GM19099 (cell line): ENCODE measurements around the gene ZNF423.

Experiments used
- POLR2A ChIP-seq: IDR thresholded peaks from 3 replicates; pipeline ENCODE4 v1.6.1; 2011; ENCODE audit warnings: low read depth; ENCODE audit not compliant: insufficient read length; ENCODE audit errors: extremely low read depth

Gene ZNF423

GRCh38 chr16:49641250-49641649, 214.7 kb downstream of the ZNF423 start:
- no peak for TF ChIP-seq POLR2A

- TF ChIP-seq POLR2A: no peak
Measured at GRCh38 chr16:49640581-49640980, 215.3 kb downstream of the ZNF423 start.

GRCh38 chr16:49639739-49640431, 216.0 kb downstream of the ZNF423 start:
- TF ChIP-seq POLR2A: no peak

- TF ChIP-seq POLR2A: no peak
Measured at GRCh38 chr16:49638673-49639610, 217.0 kb downstream of the ZNF423 start.

GRCh38 chr16:49637933-49638672, 217.8 kb downstream of the ZNF423 start:
- no peak for TF ChIP-seq POLR2A

GRCh38 chr16:49637511-49637910, 218.4 kb downstream of the ZNF423 start:
- TF ChIP-seq POLR2A: no peak

GRCh38 chr16:49636608-49637007, 219.3 kb downstream of the ZNF423 start:
- no peak for TF ChIP-seq POLR2A

- TF ChIP-seq POLR2A: no peak
Measured at GRCh38 chr16:49635591-49636581, 220.0 kb downstream of the ZNF423 start.

- no peak for TF ChIP-seq POLR2A
Measured at GRCh38 chr16:49635009-49635350, 220.9 kb downstream of the ZNF423 start.

- TF ChIP-seq POLR2A: no peak
Measured at GRCh38 chr16:49634235-49635008, 221.5 kb downstream of the ZNF423 start.

GRCh38 chr16:49632795-49633184, 223.1 kb downstream of the ZNF423 start:
- no peak for TF ChIP-seq POLR2A

GRCh38 chr16:49632086-49632794, 223.7 kb downstream of the ZNF423 start:
- TF ChIP-seq POLR2A: no peak
